GM12874 (cell line): Measurements from ENCODE around the gene KCNAB3.

Experiments
- CTCF ChIP-seq: IDR thresholded peaks from 2 replicates; pipeline ENCODE4 v1.5.1; 2011; ENCODE audit warnings: low read depth, mild to moderate bottlenecking, control low read depth, low read length, moderate library complexity; ENCODE audit not compliant: insufficient read depth

Gene KCNAB3

GRCh38 chr17:7894866-7895265, 34.8 kb downstream of the KCNAB3 start:
- TF ChIP-seq CTCF = no peak

GRCh38 chr17:7894226-7894625, 35.4 kb downstream of the KCNAB3 start:
- TF ChIP-seq CTCF = no peak

GRCh38 chr17:7893187-7893880, 36.3 kb downstream of the KCNAB3 start:
- no peak for TF ChIP-seq CTCF

GRCh38 chr17:7889166-7889955, 40.3 kb downstream of the KCNAB3 start:
- peak; percentile 42 for TF ChIP-seq CTCF

GRCh38 chr17:7888184-7888920, 41.3 kb downstream of the KCNAB3 start, which contains the start of gene CHD3:
Gene CHD3 (plus strand): TSS chr17:7888789. CDS start chr17:7889001, 212 bp downstream.
- no peak for TF ChIP-seq CTCF

- no peak for TF ChIP-seq CTCF
Measured at GRCh38 chr17:7887482-7888183, 42.0 kb downstream of the KCNAB3 start.
